ENCODE measurements around the gene KCNT1. TPM values are rescaled to one million over a fixed set of nuclear protein-coding genes. Genes with fewer than 3 reads are reported as not detected.

Gene KCNT1
- total RNA-seq, 1 experiment from 2014 or later = 0.17 TPM

- CTCF ChIA-PET = no interaction called here
- Histone ChIP-seq H3K4me1 (ENCODE audit: control insufficient read depth in 1 of 2, insufficient read depth in 2 of 2, low read length in 2 of 2) (no peaks in the 10 kb centered on the region), H4K20me1 (ENCODE audit: insufficient read depth) (no peaks in the 10 kb centered on the region), H3K27me3 (ENCODE audit: insufficient read depth, low read length) (no peaks in the 10 kb centered on the region), H3K4me3 (replicated peaks in 1 of 2; ENCODE audit: low read depth in 1 of 2, low read length in 2 of 2) (no peak overlapping the region), H3K9me3 (ENCODE audit: control insufficient read depth in 1 of 2, insufficient read depth in 1 of 2, low read depth in 1 of 2, low read length in 2 of 2) (no peaks in the 10 kb centered on the region), H3K36me3 (ENCODE audit: control insufficient read depth in 1 of 2, insufficient read depth in 2 of 2, low read length in 2 of 2) (no peaks in the 10 kb centered on the region), H2AFZ (ENCODE audit: low read depth, low read length, poor library complexity, severe bottlenecking) (no peak overlapping the region), H3K9me2 (ENCODE audit: insufficient read depth) (no peaks in the 10 kb centered on the region), H3K79me2 (ENCODE audit: insufficient read depth, low read length) (no peaks in the 10 kb centered on the region), H3K4me2 (ENCODE audit: low read length) (no peak overlapping the region), H3K9ac (ENCODE audit: low read length) (no peak overlapping the region), H3K27ac (ENCODE audit: low read depth, low read length) (no peak overlapping the region)
- BruUV-seq (replicated peaks) = no TSS peak
- POLR2A ChIA-PET = no interaction called here
- ATAC-seq = no peak
- intact Hi-C loops (cut with micrococcal nuclease) = no loop called here
- TF ChIP-seq CBX3 (IDR thresholded peaks at IDR 0.05; ENCODE audit: low read depth) = no peak
- TF ChIP-seq RAD21 (IDR thresholded peaks at IDR 0.05; ENCODE audit: low read depth) = no peak
- TF ChIP-seq FOSL1 (IDR thresholded peaks at IDR 0.05; ENCODE audit: low read depth) = no peak
- no peak for TF ChIP-seq EGR1 (IDR thresholded peaks at IDR 0.05; ENCODE audit: low read depth)
- TF ChIP-seq ZNF274 (IDR thresholded peaks at IDR 0.05; ENCODE audit: low read depth, low read length) = no peak
- no peak for DNase-seq (ENCODE audit: low read depth, low spot score)
- RAD21 ChIA-PET (ENCODE audit: low non-redundant PET in 1 of 2, low total read pairs in 2 of 2, uncharacterized antibody in 2 of 2, unreplicated experiment in 2 of 2) = no interaction called here
These were observed 47.4 kb downstream of the KCNT1 start for GRCh38 chr9:135749171-135750045.

- H3K4me3 ChIP-seq (replicated peaks in 1 of 2; ENCODE audit: low read depth in 1 of 2, low read length in 2 of 2) = no peak overlapping the region
- no peaks in the 10 kb centered on the region for H3K27me3 ChIP-seq (ENCODE audit: insufficient read depth, low read length)
- no peaks in the 10 kb centered on the region for H3K79me2 ChIP-seq (ENCODE audit: insufficient read depth, low read length)
- ATAC-seq (no peak), DNase-seq (ENCODE audit: low read depth, low spot score) (no peak)
- H3K36me3 ChIP-seq (ENCODE audit: control insufficient read depth in 1 of 2, insufficient read depth in 2 of 2, low read length in 2 of 2) = no peaks in the 10 kb centered on the region
- no peaks in the 10 kb centered on the region for H3K4me1 ChIP-seq (ENCODE audit: control insufficient read depth in 1 of 2, insufficient read depth in 2 of 2, low read length in 2 of 2)
- POLR2A ChIA-PET = no interaction called here
- RAD21 ChIA-PET (ENCODE audit: low non-redundant PET in 1 of 2, low total read pairs in 2 of 2, uncharacterized antibody in 2 of 2, unreplicated experiment in 2 of 2) = no interaction called here
- H3K4me2 ChIP-seq (ENCODE audit: low read length) = no peak overlapping the region
- no peaks in the 10 kb centered on the region for H4K20me1 ChIP-seq (ENCODE audit: insufficient read depth)
- intact Hi-C loops (cut with micrococcal nuclease) = no loop called here
- no peak overlapping the region for H2AFZ ChIP-seq (ENCODE audit: low read depth, low read length, poor library complexity, severe bottlenecking)
- no peak overlapping the region for H3K9ac ChIP-seq (ENCODE audit: low read length)
- CTCF ChIA-PET = no interaction called here
- H3K9me2 ChIP-seq (ENCODE audit: insufficient read depth) = no peaks in the 10 kb centered on the region
- no TSS peak for BruUV-seq (replicated peaks)
- H3K27ac ChIP-seq (ENCODE audit: low read depth, low read length) = no peak overlapping the region
- H3K9me3 ChIP-seq (ENCODE audit: control insufficient read depth in 1 of 2, insufficient read depth in 1 of 2, low read depth in 1 of 2, low read length in 2 of 2) = no peaks in the 10 kb centered on the region
- TF ChIP-seq EZH2phosphoT487 (IDR thresholded peaks at IDR 0.05; ENCODE audit: borderline replicate concordance) (no peak), RAD21 (IDR thresholded peaks at IDR 0.05; ENCODE audit: low read depth) (no peak), FOSL1 (IDR thresholded peaks at IDR 0.05; ENCODE audit: low read depth) (no peak), REST (IDR thresholded peaks at IDR 0.05; ENCODE audit: low read depth) (no peak), EGR1 (IDR thresholded peaks at IDR 0.05; ENCODE audit: low read depth) (no peak), CBX3 (IDR thresholded peaks at IDR 0.05; ENCODE audit: low read depth) (no peak), EZH2 (IDR thresholded peaks at IDR 0.05) (no peak), CEBPB (IDR thresholded peaks at IDR 0.05; ENCODE audit: low read depth) (no peak), POLR2A (IDR thresholded peaks at IDR 0.05; ENCODE audit: borderline replicate concordance, extremely low read depth, insufficient read depth, insufficient read length) (no peak), ZNF274 (IDR thresholded peaks at IDR 0.05; ENCODE audit: low read depth, low read length) (no peak), CTCF (IDR thresholded peaks at IDR 0.05 in 2 of 3, conservative IDR thresholded peaks at IDR 0.05 in 1 of 3; ENCODE audit: borderline replicate concordance in 1 of 3, insufficient read depth in 1 of 3, low read depth in 2 of 3, low read length in 2 of 3) (no peak)
These were observed 48.8 kb downstream of the KCNT1 start for GRCh38 chr9:135750786-135751185.

Data from HCT116 (cell line).